ENCODE results near the gene CSN1S1. TPM values are rescaled to one million over a fixed set of nuclear protein-coding genes. Genes with fewer than 3 reads are reported as not detected.

The CSN1S1 gene, protein sequence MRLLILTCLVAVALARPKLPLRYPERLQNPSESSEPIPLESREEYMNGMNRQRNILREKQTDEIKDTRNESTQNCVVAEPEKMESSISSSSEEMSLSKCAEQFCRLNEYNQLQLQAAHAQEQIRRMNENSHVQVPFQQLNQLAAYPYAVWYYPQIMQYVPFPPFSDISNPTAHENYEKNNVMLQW
- total RNA-seq (ENCODE audit: low replicate concordance), result not detected in 2 replicates

DNA sequence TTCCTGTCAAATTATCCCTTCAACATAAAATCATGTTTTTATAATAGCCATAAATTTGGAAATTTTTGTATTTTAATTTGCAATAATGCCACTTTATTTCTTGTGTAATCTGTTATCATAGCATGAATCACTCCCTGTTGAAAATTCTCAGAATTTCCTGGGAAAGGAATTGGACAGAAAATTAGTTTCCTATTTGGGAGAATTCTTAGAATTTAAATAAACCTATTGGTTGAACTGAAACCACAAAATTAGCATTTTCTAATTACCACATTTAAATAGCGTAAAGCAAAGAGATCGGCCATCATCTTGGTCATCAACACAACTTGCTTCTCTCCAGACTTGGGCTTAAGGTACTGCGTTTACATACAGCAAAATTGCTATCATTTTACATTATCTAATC is at the start of gene CSN1S1:
Gene CSN1S1, plus strand, starts transcription at position 301 of the 400 bp plus-strand sequence. CDS start 1,488 bp downstream, outside the sequence.
- no peak for DNase-seq (ENCODE audit: low read depth)
- H3K4me3 ChIP-seq (ENCODE audit: low read depth, low read length), result no peak within 1 kb of the TSS
- TF ChIP-seq, protein P1, sequence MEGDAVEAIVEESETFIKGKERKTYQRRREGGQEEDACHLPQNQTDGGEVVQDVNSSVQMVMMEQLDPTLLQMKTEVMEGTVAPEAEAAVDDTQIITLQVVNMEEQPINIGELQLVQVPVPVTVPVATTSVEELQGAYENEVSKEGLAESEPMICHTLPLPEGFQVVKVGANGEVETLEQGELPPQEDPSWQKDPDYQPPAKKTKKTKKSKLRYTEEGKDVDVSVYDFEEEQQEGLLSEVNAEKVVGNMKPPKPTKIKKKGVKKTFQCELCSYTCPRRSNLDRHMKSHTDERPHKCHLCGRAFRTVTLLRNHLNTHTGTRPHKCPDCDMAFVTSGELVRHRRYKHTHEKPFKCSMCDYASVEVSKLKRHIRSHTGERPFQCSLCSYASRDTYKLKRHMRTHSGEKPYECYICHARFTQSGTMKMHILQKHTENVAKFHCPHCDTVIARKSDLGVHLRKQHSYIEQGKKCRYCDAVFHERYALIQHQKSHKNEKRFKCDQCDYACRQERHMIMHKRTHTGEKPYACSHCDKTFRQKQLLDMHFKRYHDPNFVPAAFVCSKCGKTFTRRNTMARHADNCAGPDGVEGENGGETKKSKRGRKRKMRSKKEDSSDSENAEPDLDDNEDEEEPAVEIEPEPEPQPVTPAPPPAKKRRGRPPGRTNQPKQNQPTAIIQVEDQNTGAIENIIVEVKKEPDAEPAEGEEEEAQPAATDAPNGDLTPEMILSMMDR (IDR thresholded peaks at IDR 0.05; ENCODE audit: insufficient read depth, low read length), result no peak

DNA sequence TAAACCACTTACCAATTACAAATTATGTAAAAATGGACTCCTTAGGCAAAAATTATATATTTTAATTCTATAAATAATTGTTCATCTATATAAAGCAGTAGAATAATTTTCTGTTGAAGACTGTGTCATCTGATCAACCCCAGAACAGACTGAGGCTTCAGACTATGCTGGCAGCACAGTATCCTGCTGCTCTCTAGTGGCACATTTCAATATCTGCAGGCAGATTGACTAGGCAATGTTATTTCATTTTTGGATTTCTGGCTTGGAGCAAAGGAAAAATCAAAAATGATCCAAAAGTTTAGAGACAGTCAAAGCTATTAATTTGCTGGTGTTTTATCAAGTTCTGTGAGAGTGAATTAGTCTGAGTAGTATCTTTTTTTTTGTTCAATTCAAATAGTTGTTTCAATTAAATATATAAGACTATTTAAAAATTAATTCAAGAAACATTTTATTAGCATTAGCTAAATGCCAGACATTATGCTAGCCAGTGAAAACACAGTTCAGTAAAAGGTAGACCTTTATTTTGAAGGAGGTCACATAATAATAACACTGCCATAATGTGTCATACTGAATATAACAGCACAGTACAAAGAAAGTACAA is 49.6 kb upstream of the CSN1S1 start:
- TF ChIP-seq, protein P1 (IDR thresholded peaks at IDR 0.05; ENCODE audit: insufficient read depth, low read length), result peak; percentile 93
- DNase-seq (ENCODE audit: low read depth), result peak; percentile 78
- no peak overlapping the region for H3K4me3 ChIP-seq (ENCODE audit: low read depth, low read length)

DNA sequence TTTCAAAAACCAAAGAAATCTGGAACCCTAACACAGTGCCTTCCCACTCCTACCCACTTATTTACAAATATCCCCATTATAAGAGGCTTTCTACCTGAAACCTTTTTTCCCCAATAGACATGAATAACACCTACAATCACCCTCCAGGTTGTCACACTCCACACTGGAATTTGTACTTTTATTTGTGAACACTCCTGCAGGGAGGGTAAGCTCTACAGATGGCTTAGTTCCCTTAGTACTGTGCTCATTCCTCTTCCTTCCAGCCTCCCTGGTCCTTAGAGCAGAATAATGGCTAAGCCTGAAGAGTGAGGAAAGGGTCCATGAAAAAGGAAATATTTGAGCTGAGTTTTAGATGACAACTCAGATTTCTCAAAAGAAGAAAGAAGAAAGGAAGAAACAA is 48.7 kb upstream of the CSN1S1 start:
- H3K4me3 ChIP-seq (ENCODE audit: low read depth, low read length), result no peak overlapping the region
- TF ChIP-seq, protein P1 (IDR thresholded peaks at IDR 0.05; ENCODE audit: insufficient read depth, low read length), result no peak
- no peak for DNase-seq (ENCODE audit: low read depth)

DNA sequence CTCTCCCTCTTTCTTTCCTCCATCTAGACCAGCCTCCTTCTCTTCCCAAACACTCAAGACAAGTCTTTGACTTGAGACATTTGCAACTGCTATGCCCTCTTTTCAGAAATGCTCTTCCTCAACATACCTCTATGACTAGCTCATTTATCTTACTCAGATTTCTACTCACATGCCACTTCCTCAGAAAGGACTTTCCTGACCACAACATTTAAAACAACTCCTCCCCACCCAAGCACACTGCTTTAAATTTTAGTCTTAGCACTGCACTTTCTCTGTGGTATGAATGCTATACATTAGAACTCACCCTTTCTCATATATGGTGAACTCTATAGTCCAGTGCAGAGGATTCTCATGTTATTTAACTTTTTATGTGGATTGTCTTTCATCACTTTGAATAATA is 42.5 kb upstream of the CSN1S1 start:
- H3K4me3 ChIP-seq (ENCODE audit: low read depth, low read length), result no peak overlapping the region
- TF ChIP-seq, protein P1 (IDR thresholded peaks at IDR 0.05; ENCODE audit: insufficient read depth, low read length), result no peak
- DNase-seq (ENCODE audit: low read depth), result peak; percentile 49

DNA sequence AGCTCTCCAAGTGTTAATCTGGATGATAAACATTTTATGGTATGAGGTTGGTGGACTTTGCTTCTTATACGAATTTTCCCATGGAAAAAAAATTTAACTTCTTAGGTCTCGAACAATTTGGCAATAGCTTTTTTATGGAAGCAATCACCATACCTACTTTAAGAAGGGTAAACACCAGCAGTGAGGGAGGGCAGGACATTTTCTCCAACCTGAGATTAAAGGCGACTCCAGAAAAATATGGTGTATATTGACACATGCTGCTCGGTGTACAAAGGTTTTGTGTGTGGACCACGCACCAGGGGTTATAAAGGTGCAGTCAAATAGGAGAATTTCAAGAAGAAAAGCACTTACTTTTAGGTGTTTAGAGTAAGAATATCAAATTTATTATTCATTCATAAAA is 36.7 kb upstream of the CSN1S1 start:
- no peak for DNase-seq (ENCODE audit: low read depth)
- H3K4me3 ChIP-seq (ENCODE audit: low read depth, low read length), result no peak overlapping the region
- TF ChIP-seq, protein P1 (IDR thresholded peaks at IDR 0.05; ENCODE audit: insufficient read depth, low read length), result no peak

DNA sequence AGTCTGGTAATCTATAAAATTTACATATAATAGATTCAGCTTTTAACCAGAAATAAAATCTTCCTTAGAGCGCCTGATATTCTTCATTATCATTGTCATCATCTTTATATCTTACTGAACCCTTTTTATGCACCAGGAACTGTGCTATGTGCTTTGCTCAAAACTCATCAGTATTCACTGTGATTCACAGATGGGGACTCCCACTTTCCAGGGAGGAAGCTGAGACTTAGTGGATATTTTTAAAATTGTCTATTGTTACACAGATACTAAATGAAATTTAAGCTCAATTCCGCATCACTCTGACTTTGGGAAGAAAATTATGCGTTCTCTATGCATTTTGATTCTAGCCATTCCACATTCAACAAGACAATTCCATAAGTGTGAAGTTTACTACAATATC is 36.1 kb upstream of the CSN1S1 start:
- DNase-seq (ENCODE audit: low read depth), result no peak
- TF ChIP-seq, protein P1 (IDR thresholded peaks at IDR 0.05; ENCODE audit: insufficient read depth, low read length), result no peak
- H3K4me3 ChIP-seq (ENCODE audit: low read depth, low read length), result no peak overlapping the region

Data from fibroblast of the aortic adventitia (primary cell).